HG02763 (cell line): ENCODE results near the gene NBAS.
"Not testable (repeated sequence)": the region's sequence is repeated elsewhere in the genome, so short reads cannot be mapped to it uniquely, and the experiment has no call there.

Experiments
- ATAC-seq: cut with Tn5 transposase; IDR thresholded peaks from one replicate; pipeline ENCODE4 v1.9.1; 2021; ENCODE audit warnings: mild to moderate bottlenecking, moderate library complexity; ENCODE audit not compliant: unreplicated experiment

NBAS gene

DNA sequence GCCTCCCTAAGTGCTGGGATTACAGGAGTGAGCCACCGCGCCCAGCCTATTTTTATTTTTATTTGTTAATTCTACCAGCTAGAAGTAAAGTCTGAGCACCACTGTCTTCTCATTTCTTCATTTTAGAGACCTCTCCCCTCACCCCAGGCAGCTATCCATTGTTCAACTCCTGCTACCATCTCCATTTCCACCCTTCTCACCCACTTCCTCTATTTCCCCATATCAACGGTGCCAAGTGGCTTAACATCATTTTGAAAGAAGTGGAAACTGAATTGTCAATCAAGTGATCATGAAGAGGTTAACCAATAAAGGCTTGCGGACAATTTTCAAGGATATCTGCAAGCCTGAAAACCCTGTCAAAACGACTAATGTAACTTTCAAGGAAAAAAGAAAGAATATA is 323.1 kb downstream of the NBAS start:
- ATAC-seq = no peak

DNA sequence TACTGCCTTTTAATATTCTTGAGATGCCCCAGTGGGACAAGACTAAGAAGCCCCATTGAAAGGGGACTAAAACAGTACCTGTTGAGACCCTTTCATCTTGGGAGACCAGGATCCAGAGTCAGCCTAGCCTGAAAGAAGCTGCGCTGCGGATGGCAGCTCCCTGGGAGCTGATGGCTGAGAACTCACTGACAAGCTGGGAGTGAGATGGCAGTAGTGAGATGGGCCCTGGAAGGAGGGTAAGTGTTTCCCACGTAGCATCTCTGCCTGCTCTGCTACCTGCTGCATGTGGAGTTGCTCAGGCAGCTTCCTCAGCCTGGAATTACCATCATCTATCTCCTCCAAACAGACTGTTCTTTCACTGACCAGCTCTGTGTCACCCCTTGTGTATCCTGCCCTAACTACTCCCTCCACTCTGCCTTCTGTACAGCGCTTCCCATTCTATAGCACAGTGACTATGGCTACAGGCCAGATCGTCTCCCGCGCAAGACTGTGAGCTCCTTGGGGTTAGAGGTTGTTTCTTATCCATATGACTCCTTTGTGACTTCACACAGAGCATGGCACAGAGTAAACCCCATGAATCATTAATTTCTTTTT is 330.4 kb downstream of the NBAS start:
- ATAC-seq = no peak

DNA sequence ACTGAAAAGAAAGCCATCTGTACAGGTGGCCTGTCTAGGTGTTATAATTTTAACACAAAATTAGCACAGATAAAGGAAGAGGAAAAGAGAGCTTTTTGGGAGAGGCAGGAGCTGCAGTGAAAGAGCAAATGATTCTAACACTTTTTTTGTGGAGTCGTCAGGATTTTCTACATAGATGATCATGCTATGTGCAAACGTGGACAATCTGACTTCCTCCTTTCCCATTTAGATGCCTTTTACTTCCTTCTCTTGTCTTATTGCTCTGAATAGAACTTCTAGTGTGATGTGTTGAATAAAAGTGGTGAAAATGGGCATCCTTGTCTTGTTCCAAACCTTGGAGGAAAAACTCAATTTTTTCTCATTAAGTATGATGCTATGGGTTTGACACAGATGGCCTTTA is 334.5 kb downstream of the NBAS start:
- no peak for ATAC-seq

DNA sequence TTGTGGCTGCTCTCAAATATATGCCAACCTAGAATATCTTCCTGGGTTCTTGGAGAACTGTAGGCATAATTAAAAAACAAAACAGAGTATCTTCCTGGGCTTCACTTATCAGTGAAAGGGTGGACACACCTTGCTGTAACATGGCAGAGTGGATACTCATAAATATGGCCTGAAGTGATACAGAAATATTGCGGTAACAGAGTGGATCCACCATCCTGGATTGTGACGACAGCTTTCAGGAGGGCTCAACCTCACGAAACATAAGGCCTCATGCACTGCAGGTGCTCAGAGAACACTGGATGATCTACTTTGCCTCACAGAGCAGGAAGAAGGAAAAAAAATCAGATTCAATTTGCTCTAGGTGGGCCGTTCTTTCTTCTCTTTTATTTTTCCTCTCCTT is 336.0 kb downstream of the NBAS start:
- ATAC-seq = no peak

DNA sequence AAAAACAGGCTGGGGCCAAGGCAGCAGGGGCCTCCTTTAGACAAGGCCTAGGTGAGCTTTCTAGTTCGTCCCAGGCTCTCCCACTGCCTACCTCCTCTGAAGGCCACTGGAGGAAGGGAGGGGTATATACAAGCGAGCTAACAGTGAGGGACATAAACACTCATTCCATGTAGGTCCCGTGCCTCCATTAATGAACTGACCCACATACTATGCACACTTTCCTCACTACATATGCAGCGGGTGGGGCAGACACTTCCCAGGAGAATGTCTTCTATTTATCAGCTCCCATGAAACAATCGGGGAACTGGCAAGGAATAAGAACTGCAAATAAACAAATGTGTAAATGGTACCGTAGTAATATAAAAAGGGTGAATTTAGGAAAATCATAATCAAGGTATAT is 336.5 kb downstream of the NBAS start:
- ATAC-seq = no peak

DNA sequence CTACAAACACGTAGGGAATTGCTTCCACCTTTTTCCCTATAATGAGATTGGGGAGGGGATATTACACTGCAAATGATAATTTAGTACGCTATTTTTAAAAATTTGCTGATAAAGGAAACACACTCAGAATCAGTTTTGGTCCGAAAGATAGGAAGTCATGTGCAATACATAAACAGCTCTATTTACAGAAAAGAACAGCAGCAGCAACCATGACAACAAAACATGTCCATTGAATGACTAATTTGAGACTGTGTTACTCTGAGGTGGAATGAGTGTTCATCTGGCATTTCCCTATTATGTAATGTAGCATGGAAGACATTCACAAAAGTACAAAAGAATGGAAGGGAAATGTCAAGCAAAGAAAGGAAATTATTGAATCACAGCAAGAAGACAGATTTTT is 337.2 kb downstream of the NBAS start:
- ATAC-seq = no peak

DNA sequence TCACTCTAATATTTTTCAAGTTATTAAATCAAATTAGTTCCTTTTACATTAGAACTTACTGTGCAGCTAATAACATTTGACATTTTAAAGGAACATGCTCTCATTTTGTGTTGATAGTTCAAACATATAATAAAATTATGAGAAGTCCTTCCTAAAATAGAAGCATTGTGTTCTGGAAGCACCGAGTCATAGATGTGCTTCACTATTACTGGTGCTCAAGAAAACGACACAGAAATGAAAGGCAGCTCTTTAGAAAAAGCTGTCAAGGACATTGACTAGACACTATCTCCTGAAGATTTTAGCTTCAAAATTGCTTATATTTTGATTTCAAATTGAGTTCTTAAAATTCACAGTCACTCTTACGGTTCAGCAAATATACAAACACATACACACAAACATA is 338.3 kb downstream of the NBAS start:
- ATAC-seq = no peak

DNA sequence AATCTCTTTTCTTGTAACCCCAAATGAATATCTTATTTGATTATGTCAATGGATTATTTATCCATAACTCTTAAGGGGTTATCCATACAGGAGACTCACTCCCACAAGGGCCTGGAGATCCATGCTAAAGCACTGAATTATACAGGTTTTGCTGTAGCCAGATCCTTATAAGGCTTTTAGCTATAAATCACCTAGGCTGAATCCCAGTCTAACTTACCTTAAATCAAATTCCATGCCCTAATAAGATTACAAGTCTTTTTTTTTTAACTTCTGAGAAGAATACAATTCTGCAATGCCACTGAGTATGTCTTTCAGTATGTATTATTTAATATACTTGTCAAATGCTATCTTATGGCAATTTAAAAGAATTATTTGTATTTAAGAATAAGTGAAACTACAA is 340.5 kb downstream of the NBAS start:
- no peak for ATAC-seq

DNA sequence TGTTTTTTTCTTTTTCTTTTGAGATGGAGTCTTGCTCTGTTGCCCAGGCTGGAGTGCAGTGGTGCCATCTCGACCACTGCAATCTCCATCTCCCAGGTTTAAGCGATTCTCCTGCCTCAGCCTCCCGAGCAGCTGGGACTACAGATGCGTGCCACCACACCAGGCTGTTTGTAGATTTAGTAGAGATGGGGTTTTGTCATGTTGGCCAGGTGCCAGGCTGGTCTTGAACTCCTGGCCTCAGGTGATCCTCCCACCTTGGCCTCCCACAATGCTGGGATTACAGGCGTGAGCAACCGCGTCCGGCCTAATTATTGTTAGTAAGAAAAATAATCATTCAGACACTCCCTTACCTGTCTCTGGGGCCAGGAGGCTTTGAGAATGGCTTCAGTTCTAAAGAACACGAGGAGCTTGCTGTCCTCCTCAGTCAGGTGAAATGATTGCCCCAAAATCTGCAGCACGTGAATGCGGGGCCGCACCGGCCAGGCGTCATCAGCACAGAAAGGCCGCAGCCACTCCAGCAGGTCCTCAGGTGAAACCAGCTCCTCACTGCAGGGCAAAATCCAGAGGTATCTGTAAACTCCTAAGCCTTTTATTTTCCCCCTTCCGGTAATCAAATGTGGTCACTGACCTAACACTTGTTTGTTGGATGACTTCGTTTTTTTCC is 342.6 kb downstream of the NBAS start:
- no peak for ATAC-seq

DNA sequence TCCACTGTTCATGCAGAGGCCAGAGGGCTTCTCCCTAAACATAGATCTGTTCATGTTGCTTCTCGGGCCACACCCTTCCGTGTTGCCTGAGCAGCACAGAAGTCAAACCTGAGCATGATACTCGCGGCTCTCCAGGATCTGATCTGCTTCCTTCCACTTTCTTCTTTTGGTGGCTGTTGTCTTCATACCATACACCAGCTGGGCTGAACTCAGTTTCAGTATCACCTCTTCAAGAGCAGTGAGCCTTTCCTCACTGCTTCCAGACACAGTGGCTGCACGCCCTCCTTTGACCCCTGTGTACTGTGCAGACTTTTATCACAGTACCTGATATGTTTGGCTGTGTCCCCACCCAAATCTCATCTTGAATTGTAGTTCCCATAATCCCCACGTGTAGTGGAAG is 348.9 kb downstream of the NBAS start:
- ATAC-seq = no peak

DNA sequence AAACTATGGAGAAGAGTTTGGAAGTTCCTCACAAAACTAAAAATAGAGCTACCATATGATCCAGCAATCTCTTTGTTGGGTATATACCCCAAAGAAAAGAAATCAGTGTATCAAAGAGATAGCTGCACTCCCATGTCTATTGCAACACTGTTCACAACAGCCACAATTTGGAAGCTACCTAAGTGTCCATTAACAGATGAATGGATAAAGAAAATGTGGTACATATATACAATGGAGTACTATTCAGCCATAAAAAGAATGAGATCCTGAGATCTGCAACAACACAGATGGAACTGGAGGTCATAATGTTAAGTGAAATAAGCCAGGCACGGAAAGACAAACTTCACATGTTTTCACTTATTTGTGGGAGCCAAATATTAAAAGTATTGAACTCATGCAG is 350.6 kb downstream of the NBAS start:
- not testable (repeated sequence) for ATAC-seq

DNA sequence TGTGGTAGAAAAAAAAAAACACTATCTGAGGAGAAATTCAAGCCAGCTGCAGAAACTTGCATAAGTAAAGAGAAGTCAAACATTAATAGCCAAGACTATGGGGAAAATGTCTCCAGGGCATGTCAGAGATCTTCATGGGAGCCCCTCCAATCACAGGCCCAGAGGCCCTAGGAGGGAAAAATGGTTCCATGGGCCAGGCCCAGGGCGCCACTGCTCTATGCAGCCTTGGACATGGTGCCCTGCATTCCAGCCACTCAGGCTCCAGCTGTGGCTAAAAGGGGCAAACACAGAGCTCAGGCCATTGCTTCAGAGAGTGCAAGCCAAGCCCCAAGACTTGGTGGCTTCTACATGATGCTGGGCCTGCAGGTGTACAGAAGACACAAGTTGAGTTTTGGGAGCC is 354.7 kb downstream of the NBAS start:
- no peak for ATAC-seq

DNA sequence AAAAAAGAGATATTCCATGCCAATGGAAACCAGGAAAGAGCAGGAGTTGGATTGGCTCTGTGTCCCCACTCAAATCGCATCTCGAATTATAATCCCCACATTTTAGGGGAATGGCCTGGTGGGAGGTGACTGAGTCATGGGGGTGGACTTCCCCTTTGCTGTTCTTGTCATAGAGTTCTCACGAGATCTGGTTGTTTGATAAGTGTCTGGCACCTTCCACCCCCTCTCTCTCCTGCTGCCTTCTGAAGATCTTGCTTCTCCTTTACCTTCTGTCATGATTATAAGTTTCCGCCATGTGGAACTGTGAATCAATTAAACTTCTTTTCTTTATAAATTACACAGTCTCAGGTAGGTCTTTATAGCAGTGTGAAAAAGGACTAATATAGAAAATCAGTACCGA is 355.6 kb downstream of the NBAS start:
- no peak for ATAC-seq

DNA sequence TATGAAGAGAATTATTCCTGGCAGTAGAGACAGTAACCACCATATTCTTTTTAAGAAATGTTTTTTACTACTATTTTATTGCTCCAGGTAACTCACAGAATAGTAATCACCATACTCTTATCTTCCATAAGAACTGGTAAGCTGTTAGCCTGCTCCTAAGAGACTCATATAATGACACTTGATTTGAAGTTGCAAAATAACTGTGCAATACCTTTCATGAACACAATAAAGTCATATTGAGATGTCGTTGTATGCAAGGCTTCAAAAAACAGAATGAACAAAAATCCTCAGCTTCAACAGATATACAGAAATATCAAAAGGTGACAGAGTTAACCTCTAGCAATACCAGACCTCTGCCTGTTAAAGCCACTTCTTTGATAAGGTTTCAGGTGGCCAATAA is 360.1 kb downstream of the NBAS start:
- no peak for ATAC-seq

DNA sequence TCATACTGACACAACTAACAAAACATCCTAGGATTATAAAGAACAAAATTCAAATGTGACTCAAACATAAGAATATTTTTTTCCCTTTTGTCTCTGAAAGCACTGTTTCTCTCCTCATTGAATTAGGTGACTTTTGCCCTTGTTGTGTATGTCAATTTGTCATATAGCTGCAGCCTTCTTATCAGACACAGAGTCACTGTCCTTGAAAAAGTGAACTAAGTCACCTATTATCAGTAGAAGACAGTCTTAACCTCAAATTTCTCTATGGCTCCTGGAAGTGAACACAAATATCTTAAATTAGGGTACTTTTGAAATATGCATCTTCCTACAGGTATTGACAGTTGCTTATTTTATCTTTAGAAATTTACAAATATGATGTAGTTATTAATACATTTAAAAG is 360.6 kb downstream of the NBAS start:
- no peak for ATAC-seq

DNA sequence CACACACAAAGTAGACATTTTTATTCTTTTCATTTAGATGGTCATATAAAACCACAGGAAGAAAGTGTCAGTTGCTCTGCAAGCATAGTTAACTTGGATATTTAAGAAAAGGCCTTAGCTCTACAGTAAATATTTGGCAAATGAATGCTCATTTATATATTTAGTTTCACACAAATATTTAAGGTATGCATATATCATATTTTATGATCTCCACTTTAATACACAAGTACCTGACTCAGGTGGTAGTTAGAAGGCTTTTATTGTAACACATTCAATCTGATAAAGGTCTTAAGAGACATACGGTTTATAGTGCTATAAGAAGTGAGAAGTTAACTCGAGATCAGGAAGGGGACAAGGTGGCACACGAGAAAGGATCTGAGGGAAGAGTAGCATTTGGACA is 363.1 kb downstream of the NBAS start:
- ATAC-seq = no peak

DNA sequence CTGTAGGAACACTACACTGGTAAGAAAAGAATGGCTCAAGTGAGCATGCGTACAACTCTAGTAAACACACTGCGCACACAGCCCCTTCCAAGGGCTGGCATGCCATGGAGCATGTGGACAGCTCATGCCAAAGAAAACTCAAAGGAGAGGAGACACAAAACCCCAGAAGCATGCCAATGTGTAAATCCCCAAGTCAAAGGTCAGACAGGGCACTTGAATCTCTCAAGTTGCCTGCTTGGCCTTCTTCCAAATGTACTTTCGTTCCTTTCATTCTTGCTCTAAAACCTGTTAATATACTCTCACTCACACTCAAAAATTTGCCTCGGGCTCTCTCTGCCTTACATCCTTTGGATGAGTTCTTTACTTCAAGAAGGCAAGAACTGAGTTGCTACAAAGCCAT is 365.3 kb downstream of the NBAS start:
- no peak for ATAC-seq

DNA sequence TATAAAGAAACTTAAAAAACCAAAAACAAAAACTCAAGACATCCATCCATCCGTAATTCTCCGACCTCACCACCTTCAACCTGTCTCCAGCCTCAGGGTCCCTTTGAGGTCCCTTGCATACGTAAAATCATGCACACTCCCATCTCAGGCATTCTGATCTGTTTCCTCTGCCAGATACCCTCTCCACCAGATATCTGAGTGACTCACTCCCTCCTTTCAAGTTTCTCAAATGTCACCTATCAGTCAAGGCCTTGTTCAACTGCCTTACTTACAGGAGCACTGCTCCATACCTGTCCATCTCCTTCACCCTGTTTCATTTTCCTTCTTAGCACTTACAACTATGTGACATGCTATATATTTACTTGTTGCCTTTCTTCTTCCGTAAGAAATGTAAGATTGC is 369.3 kb downstream of the NBAS start:
- ATAC-seq = no peak

DNA sequence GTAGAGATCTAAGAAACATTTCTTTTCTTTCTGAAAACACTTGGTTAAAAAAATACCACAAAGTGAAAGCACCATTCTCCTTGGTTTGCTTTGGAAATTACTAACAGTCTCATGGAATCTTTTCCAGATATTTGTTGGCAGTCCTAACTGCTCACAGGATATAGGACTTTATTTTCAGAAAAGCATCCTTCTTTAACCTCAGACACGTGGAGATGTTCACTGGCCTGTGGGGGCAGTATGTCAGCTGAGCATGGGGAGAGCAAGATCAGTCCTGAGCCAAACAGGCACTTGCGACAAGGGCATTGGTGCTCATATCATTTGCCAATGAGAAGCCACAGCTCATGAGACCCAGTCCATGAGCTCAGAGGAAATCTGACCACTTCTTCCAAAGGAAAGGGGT is 371.9 kb downstream of the NBAS start:
- no peak for ATAC-seq

DNA sequence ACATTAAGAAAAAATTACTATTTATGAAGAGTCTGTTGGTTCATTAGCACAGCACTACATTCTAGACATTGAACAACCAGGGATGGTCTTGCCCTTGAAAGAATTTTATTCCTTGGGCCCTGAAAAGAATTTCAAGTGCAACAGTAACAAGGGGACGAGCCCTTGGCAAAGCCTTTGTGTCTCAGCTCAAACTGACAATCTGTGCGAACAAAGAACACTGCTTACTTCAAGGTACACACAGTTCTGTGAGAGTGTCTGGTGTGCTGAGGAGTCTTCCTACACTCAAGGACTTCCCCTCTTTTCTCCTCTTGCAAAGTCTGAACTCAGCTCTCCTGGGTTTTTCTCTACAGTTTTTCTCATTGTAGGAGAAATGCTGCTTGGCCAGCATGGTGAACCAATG is 373.4 kb downstream of the NBAS start:
- ATAC-seq = no peak

DNA sequence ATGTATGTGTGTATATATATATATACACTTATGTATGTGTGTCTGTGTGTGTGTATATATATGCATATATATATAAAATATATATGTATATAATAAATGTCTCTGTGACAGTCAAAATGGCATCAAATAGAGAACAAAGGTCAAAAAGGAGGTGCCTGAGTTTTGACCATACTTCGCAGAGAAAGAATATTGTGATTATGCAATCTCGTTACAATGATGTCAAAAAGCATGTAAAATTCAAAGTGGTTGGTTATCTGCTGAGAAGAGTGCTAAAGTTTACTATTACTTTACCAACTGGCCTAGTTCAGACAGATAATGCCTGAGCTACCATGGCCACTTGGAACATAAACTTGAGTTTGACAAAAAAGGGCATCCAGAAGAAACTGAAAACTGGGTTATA is 375.0 kb downstream of the NBAS start:
- ATAC-seq = no peak

DNA sequence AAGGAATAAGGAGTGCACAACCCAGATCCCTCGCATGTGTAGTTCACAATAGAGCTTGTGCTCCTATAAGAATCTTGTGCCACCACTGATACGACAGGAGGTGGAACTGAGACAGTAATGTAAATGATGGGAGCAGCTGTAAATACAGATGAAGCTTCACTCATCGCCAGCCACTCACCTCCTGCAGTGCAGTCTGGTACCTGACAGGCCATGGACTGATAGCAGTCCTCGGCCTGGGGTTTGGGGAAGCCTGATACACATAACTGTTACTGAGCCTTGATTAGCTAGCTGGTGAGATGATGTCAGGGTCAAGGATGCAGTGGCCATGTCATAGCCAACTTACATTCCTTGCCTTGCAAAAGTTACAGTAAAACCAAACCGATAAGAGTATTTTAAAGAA is 376.6 kb downstream of the NBAS start:
- no peak for ATAC-seq

DNA sequence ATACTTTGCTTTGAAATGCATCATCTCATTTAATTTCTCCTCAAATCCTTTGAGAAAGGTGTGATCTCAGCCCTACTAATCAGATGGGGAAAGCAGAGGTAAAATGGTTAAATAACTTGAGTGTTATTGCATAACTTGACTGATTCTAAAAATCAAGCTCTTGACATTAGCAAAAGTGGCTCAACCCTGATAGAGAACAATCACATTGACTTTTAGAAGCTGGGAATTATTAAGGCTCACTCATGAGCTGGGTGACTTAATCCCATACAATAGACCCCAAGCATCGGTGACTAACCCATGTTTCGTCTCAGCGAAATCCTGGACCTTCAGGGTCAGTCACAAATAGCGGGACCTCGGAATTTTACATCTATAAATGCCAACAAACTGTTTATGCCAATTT is 378.9 kb downstream of the NBAS start:
- no peak for ATAC-seq
